DND-41 (cell line): ENCODE data around the gene FSIP1.

Experiments used
- EZH2 ChIP-seq: IDR thresholded peaks from 3 replicates; pipeline ENCODE4 v1.6.1; 2012; ENCODE audit warnings: borderline replicate concordance, low read depth, mild to moderate bottlenecking, moderate library complexity, low read length, inconsistent platforms; ENCODE audit not compliant: severe bottlenecking
- TF ChIP-seq, protein P1 (sequence below): IDR thresholded peaks from 2 replicates; pipeline ENCODE4 v1.5.1; 2012; ENCODE audit warnings: borderline replicate concordance, low read length, moderate library complexity, mild to moderate bottlenecking; ENCODE audit not compliant: poor library complexity, severe bottlenecking; ENCODE audit errors: extremely low read depth

DNA sequence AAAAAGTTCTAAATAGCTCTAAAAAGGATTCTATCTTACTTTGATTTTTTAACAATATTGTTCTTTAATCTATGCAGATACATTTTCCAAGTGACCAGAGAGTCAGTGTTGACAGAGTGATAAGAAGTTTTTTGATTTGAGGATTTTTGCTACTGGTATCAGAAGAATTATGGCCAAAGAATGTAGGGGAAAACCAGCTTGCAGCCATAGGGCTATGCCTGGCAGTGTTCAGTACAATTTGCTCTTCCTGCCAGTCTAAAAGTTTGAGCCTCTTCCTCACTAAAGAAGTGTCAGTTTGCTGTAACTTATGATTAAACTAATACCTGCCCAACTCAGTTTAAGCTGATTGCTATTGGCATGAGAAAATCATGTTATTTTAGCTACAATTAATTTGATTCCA lies 35.3 kb upstream of the FSIP1 start:
- TF ChIP-seq EZH2 = no peak
- TF ChIP-seq, protein P1, sequence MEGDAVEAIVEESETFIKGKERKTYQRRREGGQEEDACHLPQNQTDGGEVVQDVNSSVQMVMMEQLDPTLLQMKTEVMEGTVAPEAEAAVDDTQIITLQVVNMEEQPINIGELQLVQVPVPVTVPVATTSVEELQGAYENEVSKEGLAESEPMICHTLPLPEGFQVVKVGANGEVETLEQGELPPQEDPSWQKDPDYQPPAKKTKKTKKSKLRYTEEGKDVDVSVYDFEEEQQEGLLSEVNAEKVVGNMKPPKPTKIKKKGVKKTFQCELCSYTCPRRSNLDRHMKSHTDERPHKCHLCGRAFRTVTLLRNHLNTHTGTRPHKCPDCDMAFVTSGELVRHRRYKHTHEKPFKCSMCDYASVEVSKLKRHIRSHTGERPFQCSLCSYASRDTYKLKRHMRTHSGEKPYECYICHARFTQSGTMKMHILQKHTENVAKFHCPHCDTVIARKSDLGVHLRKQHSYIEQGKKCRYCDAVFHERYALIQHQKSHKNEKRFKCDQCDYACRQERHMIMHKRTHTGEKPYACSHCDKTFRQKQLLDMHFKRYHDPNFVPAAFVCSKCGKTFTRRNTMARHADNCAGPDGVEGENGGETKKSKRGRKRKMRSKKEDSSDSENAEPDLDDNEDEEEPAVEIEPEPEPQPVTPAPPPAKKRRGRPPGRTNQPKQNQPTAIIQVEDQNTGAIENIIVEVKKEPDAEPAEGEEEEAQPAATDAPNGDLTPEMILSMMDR = no peak
